Muscle layer of colon (tissue), 2 donors: ENCODE data around the gene PDE6B.

Experiments used
- H3K27ac ChIP-seq: one replicate; pipeline ENCODE4 v1.7.0; 2013; ENCODE audit warnings: low read depth, mild to moderate bottlenecking, low read length, moderate library complexity
- H3K27me3 ChIP-seq, 2 donors: one replicate each; pipeline ENCODE4 v1.7.0; 2013; ENCODE audit warnings: low read length in 2 of 2, mild to moderate bottlenecking in 2 of 2; ENCODE audit not compliant: insufficient read depth in 2 of 2, control insufficient read depth in 1 of 2
- H3K36me3 ChIP-seq: one replicate; pipeline ENCODE4 v1.7.0; 2013; ENCODE audit warnings: mild to moderate bottlenecking, low read length; ENCODE audit not compliant: insufficient read depth
- H3K4me1 ChIP-seq: one replicate; pipeline ENCODE4 v1.7.0; 2013; ENCODE audit warnings: mild to moderate bottlenecking, low read length; ENCODE audit not compliant: insufficient read depth
- H3K4me3 ChIP-seq, 2 donors: one replicate each; pipeline ENCODE4 v1.7.0; 2013; ENCODE audit warnings: low read length in 2 of 2, low read depth in 1 of 2, mild to moderate bottlenecking in 1 of 2, moderate library complexity in 1 of 2
- H3K9ac ChIP-seq: one replicate; pipeline ENCODE4 v1.7.0; 2013; ENCODE audit warnings: low read length
- H3K9me3 ChIP-seq: one replicate; pipeline ENCODE4 v1.7.0; 2013; ENCODE audit warnings: mild to moderate bottlenecking, low read length
- donor health status: abdominal sarcoma.
- donor health status: Adenocarcinoma of cecum.

PDE6B gene

GRCh38 chr4:649293-649625 is 23.9 kb downstream of the PDE6B start:
- Histone ChIP-seq H3K9ac (no peak overlapping the region), H3K36me3 (no peaks in the 10 kb centered on the region), H3K9me3 (no peaks in the 10 kb centered on the region), H3K4me1 (no peaks in the 10 kb centered on the region), H3K4me3 (no peak overlapping the region), H3K27ac (no peak overlapping the region), H3K27me3 (peaks cover 0 to 40% of the 10 kb centered on the region in 2 donors)

GRCh38 chr4:649751-650310 is 24.5 kb downstream of the PDE6B start:
- H3K4me3 ChIP-seq, result no peak overlapping the region
- H3K27me3 ChIP-seq, result peaks cover 0 to 42% of the 10 kb centered on the region in 2 donors
- no peak overlapping the region for H3K9ac ChIP-seq
- H3K4me1 ChIP-seq, result no peaks in the 10 kb centered on the region
- no peak overlapping the region for H3K27ac ChIP-seq
- H3K9me3 ChIP-seq, result no peaks in the 10 kb centered on the region
- no peaks in the 10 kb centered on the region for H3K36me3 ChIP-seq

- Histone ChIP-seq H3K4me1 (no peaks in the 10 kb centered on the region), H3K27me3 (peaks cover 0 to 49% of the 10 kb centered on the region in 2 donors), H3K9ac (no peak overlapping the region), H3K9me3 (no peaks in the 10 kb centered on the region), H3K4me3 (no peak overlapping the region), H3K36me3 (no peaks in the 10 kb centered on the region), H3K27ac (no peak overlapping the region)
Observed at GRCh38 chr4:650461-650860, 25.1 kb downstream of the PDE6B start.

- no peaks in the 10 kb centered on the region for H3K36me3 ChIP-seq
- H3K27ac ChIP-seq, result no peak overlapping the region
- no peak overlapping the region for H3K4me3 ChIP-seq
- no peaks in the 10 kb centered on the region for H3K9me3 ChIP-seq
- no peak overlapping the region for H3K9ac ChIP-seq
- no peaks in the 10 kb centered on the region for H3K4me1 ChIP-seq
- peaks cover 0 to 52% of the 10 kb centered on the region in 2 donors for H3K27me3 ChIP-seq
Observed at GRCh38 chr4:650951-651883, 25.8 kb downstream of the PDE6B start.

GRCh38 chr4:651884-652642 is 26.7 kb downstream of the PDE6B start:
- Histone ChIP-seq H3K4me3 (no peak overlapping the region), H3K36me3 (no peaks in the 10 kb centered on the region), H3K9ac (no peak overlapping the region), H3K27ac (no peak overlapping the region), H3K27me3 (peaks cover 0 to 49% of the 10 kb centered on the region in 2 donors), H3K9me3 (no peaks in the 10 kb centered on the region), H3K4me1 (no peaks in the 10 kb centered on the region)

GRCh38 chr4:653080-653821 is 27.9 kb downstream of the PDE6B start:
- Histone ChIP-seq H3K36me3 (no peaks in the 10 kb centered on the region), H3K4me1 (no peaks in the 10 kb centered on the region), H3K27ac (no peak overlapping the region), H3K9me3 (no peaks in the 10 kb centered on the region), H3K9ac (no peak overlapping the region), H3K4me3 (no peak overlapping the region), H3K27me3 (peaks cover 0 to 46% of the 10 kb centered on the region in 2 donors)

GRCh38 chr4:653831-654502 is 28.6 kb downstream of the PDE6B start:
- Histone ChIP-seq H3K4me1 (no peaks in the 10 kb centered on the region), H3K9me3 (no peaks in the 10 kb centered on the region), H3K9ac (no peak overlapping the region), H3K4me3 (no peak overlapping the region), H3K27ac (no peak overlapping the region), H3K27me3 (peaks cover 0 to 41% of the 10 kb centered on the region in 2 donors), H3K36me3 (no peaks in the 10 kb centered on the region)

GRCh38 chr4:654503-654845 is 29.1 kb downstream of the PDE6B start:
- Histone ChIP-seq H3K27me3 (peaks cover 0 to 36% of the 10 kb centered on the region in 2 donors), H3K36me3 (no peaks in the 10 kb centered on the region), H3K4me1 (no peaks in the 10 kb centered on the region), H3K4me3 (no peak overlapping the region), H3K27ac (no peak overlapping the region), H3K9ac (no peak overlapping the region), H3K9me3 (no peaks in the 10 kb centered on the region)

GRCh38 chr4:654871-655463 is 29.6 kb downstream of the PDE6B start:
- Histone ChIP-seq H3K36me3 (no peaks in the 10 kb centered on the region), H3K9me3 (no peaks in the 10 kb centered on the region), H3K9ac (no peak overlapping the region), H3K27me3 (peaks cover 0 to 32% of the 10 kb centered on the region in 2 donors), H3K4me3 (no peak overlapping the region), H3K27ac (no peak overlapping the region), H3K4me1 (no peaks in the 10 kb centered on the region)

GRCh38 chr4:655464-656151 is 30.2 kb downstream of the PDE6B start:
- Histone ChIP-seq H3K4me1 (no peaks in the 10 kb centered on the region), H3K9ac (no peak overlapping the region), H3K9me3 (no peaks in the 10 kb centered on the region), H3K36me3 (no peaks in the 10 kb centered on the region), H3K4me3 (no peak overlapping the region), H3K27me3 (peaks cover 0 to 25% of the 10 kb centered on the region in 2 donors), H3K27ac (no peak overlapping the region)
